Peyer's patch (tissue), 4 donors: ENCODE data around the gene ZBTB44.
"Not testable (repeated sequence)": the region's sequence is repeated elsewhere in the genome, so short reads cannot be mapped to it uniquely, and the experiment has no call there.

Source experiments
- CTCF ChIP-seq, 6 experiments: fragments of 450-650 bp in 4 of 6; fragments of 200-600 bp in 2 of 6; sonication (generic) in 1 of 6; IDR thresholded peaks; one replicate each; pipeline ENCODE4 v1.5.1; 2017 to 2019; ENCODE audit warnings: antibody characterized with exemption in 6 of 6, mild to moderate bottlenecking in 3 of 6, moderate library complexity in 1 of 6
- POLR2A ChIP-seq, 2 donors: fragments of 450-650 bp; IDR thresholded peaks; one replicate each; pipeline ENCODE4 v1.5.1; 2017; ENCODE audit warnings: antibody characterized with exemption in 2 of 2, mild to moderate bottlenecking in 2 of 2, moderate library complexity in 2 of 2

GRCh38 chr11:130251763-130252162 lies 63.0 kb downstream of the ZBTB44 start:
- TF ChIP-seq CTCF, POLR2A (IDR thresholded peaks at IDR 0.05): not testable (repeated sequence)
